GOT3 (cell line): Measurements from ENCODE around the gene PIK3AP1.
"Not testable (repeated sequence)": the region's sequence is repeated elsewhere in the genome, so short reads cannot be mapped to it uniquely, and the experiment has no call there.

Experiments
- DNase-seq: peaks from one replicate; lab custom pipeline; 2025; ENCODE audit warnings: mixed read lengths; lab: John Stamatoyannopoulos, UW

Gene PIK3AP1

DNA sequence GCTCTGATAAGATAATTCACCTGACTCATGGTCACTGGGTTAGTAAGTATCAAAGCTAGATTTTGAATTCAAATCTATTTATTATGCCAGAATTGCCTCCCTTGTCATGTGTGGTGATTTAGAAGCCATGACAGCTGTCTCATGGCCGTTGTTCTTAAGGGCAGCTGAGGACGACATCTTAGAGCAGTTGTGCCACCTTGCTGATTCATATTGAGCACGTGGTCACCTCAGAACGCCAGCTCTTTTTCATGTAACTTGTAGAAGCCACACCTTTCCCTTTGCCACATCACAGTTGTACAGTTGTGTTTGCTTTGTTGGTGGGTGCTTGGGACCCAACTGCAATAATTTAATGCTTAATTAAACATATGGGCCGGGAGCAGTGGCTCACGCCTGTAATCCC, 4.3 kb upstream of the PIK3AP1 start:
- DNase-seq: no peak

DNA sequence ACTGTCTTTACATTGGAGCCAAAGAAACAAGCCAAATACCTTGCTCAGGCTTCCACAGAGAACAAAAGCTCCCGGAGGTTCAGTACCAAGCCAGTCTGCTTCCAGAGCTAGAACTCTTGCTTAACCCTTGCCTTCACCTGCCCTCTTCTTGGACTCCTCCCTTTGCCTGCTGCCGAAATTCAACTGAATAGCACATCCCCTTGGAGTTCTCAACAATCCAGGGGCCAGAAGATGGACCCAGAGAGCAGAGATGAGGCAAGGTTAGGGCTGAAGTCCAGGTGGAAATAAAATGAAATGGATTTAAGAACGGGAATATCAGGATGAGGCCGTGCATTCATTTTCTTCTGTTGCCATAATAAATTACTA, 876 bp upstream of the PIK3AP1 start:
- DNase-seq: no peak

DNA sequence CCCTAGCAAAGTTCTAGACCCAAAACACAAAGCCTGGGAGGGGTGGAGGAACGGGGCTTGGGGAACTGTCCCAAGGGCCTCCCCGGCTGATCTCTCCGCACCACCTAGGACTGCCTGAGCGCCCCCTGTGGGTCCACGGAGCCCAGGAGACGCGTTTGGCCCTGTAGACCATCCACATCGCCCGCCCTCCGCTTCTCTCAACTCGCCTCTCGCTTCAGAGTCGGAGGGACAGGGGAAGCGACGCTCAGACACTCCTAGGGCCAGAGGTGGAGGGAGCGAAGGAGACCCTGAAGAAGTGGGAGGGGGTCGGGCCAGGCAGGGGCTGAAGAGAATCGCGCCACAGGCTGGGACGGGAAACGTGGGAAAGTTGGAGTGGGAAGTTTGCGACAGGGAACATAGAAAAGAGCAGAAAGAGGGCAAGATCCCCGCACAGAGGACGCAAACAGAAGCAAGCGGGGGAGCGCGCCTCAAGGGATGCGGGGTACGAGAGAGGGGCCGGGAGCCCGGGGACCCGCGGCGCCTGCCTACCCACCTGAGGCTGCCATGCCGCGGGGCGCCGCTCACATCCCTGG, 378 bp downstream of the PIK3AP1 start:
- no peak for DNase-seq

DNA sequence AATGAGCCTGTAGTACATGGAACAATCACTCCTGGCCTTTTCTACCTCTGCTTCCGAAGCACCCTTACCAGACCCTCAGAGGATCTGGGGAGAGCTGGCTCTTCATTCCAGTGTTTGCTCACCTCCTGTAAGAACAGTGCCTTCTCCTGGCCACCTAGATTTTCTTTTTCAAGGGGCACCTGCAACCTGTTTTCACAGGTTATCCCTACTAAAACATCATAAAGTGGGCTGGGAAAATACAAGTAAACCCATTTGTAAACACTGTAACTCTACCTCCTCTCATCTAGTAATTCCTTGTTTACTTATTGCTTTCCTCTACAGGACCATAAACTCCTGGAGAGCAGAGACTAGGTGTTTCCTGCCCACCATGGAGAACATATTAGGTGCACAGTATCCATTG, 1.1 kb downstream of the PIK3AP1 start:
- no peak for DNase-seq

DNA sequence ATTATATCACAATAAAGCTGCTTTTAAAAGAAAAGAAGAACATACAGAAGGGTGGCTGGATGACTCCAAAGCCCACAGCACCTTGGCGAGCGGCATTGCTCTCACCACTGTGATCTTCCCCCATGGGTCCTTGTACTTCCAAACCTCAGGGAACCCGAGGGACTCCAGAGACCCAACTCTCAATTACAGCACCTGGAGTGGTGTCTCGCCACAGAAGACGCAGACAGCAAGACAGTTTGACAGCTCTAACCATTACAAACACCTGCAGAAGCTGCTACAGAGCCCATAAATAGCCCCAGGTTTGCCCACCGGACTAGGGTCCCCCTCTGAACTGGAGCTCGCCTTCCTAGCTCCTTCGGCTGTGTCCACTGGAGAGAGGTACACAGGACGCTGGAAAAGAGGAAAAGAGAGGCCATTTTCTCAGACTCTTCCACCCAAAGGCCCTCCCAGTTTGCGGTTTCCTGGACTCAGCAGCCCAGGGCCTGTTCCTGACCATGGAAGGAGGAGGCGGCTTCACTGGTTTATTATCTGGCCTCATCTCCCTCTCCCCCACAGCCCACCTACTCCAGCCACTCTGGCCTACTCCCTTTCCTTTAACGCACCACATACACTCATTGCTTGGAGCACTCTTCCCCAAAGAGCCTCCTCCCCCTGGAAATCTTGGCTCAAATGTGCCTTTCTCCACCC, 1.9 kb downstream of the PIK3AP1 start:
- DNase-seq: no peak

DNA sequence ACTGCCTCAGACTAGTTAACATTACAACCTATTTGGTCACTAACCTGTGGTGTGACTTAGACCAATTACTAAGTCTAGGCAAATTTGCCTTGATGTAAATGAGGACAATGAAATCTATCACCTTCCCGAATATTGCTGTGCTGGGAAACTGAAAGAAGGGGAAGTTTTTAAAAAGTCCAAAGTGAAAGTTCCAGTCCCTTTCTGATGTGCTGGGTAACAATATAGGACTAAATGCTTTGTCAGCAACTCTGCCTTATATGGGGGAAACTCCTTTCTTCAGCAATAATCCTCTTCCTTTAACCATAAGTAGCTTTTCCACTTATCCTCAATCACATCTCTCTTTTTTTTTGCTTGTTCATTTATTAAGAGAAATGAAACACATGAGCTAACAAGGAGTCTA, 3.9 kb downstream of the PIK3AP1 start:
- no peak for DNase-seq

DNA sequence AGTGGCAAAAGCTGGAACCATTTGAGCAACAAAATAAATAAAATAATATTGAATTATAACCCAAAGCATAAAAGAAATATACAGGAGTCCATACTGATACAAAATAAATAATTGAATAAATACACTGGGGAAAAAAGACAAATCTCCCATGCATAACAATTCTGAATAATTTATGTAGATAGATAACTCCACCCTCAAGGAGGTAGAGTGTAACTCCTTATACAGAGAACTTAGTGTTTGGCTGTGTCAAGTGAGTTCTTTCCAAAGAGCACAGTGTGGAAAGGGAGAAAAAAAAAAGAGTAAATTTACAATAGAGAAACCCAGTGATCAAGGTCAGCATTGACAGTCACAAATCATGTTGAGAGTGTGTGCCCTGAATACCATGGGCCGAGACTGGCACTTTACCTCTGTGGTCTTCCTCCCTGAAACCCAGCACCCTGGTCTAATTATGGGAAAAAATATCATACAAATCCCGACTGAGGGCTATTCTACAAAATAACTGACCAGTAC, 5.5 kb downstream of the PIK3AP1 start:
- DNase-seq: no peak

DNA sequence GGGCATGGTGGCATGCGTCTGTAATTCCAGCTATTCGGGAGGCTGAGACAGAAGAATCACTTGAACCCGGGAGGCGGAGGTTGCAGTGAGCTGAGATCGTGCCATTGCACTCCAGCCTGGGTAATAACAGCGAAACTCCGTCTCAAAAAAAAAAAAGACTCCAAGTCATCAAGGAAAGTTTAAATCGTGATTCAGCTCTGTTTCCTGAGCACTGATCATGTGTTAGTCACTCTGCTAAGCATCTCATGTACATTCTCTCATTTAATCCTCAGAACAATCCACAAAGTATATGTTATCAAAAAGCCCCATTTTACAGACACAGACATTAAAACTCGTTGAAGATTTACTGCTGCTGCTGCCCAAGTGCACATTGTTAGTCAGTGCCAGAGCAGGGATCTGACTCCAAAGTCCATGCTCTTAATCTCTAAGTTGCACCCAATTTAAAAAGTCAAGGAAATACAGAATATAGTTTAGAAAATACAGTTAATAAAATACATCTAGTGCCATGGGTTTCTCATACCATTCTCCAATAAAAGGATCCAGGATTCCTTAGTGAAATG, 6.2 kb downstream of the PIK3AP1 start:
- DNase-seq: no peak

DNA sequence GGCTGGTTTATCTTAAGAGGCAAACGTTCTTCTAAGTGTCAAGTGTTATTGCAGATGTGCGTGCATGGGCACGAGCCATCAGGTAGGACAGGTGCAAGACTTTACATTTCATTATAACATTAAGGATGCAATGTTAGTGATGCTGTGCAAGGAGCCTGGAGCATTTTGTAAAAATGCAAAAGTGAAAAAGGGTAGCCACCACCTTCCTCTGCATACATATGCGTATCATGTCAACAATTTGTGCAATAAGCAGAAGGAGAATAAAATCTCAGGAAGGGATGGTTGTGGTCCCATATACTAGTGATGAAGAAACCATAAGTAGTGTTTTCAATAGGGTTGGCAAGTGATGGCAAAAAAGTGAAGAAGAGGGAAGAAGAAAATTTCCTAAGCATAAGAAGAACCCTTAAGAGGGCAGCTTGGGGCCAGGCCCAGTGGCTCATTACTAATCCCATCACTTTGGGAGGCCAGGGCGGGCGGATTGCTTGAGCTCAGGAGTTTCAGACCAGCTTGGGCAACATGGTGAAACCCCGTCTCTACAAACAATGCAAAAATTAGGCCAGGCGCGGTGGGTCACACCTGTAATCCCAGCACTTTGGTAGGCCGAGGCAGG, 7.5 kb downstream of the PIK3AP1 start:
- no peak for DNase-seq

DNA sequence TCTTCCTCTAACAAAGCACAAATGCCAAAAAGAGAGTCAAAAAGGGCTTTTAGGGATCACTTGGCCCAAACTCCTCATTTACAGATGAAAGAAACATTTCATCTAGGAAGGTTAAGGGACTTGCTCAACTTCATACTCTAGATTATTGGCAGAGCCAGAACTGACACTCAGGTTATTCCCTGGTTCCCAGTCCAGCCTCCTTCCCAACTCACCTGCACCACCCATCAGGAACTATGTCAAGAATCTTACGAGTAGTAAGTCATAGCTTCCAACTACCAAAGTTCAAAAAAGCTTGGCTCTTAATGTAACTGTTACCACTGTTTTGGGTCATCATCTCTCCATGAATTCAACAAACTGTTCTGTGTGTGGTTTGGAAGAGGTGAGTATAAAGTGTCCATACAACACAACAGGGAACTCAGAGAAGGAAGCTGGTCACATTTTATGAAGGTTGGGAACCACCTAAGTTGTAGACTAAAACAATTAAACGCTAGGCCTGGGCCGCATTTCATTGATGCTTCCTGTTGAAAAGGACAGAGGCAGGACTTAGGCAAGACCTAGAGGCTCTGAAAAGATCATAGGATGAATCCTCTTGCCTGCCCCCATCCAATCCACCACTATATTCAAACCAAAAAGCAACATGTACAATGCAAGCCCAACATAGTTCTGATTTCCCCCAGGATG, 9.1 kb downstream of the PIK3AP1 start:
- DNase-seq: no peak

DNA sequence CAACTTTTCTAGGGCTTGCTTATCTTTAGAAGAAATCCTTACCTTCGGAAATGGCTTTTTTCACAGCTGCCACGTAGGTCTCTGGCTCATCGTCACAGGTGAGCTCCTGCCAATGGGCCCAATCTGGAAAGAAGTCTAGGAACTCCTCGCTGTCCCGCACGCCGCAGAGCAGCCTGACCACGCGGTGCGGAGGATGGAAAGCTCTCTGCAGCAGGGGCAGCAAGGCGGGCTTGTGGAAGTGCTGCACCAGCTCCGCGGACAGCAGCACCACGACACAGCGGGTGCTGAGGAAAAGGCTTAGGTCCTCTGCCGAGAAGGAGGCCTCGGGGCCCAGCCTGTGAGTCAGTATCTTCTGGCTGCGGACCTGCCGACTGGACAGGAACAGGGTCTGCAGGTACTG, 10.8 kb downstream of the PIK3AP1 start:
- DNase-seq: no peak

DNA sequence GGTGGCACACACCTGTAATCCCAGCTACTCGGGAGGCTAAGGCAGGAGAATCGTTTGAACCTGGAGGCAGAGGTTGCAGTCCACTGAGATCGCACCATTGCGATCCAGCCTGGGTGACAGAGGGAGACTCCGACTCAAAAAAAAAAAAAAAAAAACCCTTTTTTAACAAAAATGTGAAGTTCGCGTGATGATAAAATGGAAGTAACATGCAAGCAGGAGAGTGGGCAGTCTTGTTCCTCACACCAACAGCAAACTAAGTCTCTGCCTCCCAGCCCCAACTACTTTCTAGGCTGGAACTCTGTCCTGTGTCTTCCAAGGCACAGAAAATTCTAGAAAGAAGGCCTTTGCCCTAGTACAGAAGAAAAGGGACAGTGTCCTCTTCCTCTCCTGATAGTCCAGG, 11.3 kb downstream of the PIK3AP1 start:
- no peak for DNase-seq

DNA sequence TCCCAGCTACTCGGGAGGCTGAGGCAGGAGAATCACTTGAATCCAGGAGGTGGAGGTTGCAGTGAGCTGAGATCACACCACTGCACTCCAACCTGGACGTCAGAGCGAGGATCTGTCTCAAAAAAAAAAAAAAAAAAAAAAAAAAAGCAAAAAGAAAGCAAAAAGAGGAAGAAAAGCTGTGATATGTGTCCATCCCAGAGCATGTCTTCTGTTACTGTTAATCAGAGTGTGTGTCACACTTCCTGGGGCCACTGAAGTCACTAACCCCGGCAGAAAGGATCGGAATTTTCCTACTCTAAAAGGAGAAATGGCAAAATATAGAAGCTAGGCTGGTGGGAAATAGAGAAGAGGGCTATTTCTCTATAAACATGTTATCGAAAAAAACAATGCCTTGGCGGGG, 11.9 kb downstream of the PIK3AP1 start:
- no peak for DNase-seq

DNA sequence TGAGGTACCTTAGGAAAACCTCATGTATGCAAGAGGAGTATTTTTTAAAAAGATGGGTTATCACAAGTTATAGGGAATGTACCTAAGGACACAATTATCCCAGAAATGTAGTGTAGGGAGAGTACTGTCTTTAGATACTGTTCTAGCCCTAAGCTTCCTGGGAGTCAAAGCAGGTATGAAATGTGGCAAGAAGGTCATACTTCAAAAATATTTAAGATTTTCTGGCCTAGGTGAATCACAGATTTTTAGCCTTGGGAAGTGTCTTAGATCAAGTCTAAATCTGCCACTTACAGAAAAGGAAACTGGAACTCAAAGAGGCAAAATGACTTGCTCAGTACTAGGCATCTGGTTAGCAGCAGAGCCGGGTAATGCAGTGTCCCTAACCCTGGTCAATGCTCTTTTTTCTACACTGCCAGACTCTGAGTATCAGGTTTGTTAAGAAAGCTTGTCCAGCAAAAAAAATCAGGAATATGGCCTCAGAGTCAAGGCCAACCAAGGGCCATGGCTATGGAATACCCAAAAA, 13.9 kb downstream of the PIK3AP1 start:
- DNase-seq: no peak

DNA sequence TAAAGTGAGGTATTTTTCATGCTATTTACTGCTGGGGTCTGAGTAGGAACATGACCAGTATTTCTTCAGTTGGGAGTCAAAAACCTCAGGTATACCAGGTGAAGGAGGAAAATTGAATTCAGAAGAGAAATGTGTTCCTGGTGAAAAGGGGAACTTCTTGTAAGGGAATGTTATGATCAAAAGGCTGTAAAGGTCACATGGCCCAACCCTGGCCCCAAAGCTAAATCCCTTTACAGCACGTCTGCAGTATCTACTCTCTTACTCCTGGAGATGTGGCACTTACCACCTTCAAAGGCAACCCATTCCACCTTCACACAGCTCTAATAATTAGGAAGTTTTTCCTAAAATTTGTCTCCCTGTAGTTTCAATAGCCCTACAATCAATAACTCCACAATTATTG, 15.2 kb downstream of the PIK3AP1 start:
- no peak for DNase-seq

DNA sequence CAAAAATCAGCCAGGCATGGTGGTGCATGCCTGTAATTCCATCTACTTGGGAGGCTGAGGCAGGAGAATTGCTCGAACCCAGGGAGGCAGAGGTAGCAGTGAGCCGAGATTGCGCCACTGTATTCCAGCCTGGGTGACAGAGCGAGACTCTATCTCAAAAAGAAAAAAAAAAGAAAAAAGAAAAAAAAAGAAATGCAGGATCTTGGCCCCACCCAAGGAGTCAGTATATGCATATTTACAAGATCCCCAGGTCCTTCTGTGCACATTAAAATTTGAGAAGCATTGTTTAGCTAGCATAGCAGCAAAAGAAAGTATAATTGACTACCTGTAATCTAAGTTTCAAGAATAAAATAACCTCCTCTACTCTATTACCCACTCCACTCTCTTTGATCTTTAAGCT, 15.8 kb downstream of the PIK3AP1 start:
- no peak for DNase-seq

DNA sequence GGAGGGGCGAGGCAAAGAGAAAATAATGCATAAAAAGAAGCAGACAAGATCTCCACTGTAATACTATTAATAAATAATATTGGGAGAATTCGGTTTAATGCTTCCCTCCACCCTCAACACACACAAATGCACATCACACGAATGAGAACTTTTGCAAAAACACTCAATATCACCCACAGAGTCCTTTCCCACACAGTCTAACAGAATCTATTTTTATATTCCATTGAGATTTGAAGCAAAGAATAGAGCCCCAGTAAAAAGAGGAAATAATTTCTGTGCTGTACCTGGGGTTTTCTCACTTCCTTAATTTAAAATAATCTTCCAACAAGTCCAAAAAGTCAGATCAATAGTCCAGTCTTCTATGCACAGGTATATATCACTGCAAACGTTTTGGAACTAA, 17.0 kb downstream of the PIK3AP1 start:
- DNase-seq: no peak

DNA sequence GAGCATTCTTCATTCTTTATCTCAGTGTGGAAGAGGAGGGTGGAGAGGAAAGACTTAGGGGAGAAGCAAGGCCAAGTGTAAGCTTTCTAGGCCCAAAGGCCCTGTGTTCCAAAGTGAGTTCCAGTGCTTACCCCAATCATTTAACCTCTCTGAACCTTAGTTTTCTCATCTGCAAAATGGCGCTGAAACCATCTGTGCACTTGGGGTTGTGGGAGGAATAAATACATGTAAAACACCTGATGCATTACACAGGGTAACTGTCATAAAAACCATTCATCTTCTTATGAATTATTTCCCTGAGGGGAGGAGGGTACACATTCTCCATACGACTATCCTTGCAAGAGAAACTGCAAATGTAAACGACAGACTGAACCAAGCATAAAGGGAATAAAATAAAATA, 19.0 kb downstream of the PIK3AP1 start:
- DNase-seq: no peak

DNA sequence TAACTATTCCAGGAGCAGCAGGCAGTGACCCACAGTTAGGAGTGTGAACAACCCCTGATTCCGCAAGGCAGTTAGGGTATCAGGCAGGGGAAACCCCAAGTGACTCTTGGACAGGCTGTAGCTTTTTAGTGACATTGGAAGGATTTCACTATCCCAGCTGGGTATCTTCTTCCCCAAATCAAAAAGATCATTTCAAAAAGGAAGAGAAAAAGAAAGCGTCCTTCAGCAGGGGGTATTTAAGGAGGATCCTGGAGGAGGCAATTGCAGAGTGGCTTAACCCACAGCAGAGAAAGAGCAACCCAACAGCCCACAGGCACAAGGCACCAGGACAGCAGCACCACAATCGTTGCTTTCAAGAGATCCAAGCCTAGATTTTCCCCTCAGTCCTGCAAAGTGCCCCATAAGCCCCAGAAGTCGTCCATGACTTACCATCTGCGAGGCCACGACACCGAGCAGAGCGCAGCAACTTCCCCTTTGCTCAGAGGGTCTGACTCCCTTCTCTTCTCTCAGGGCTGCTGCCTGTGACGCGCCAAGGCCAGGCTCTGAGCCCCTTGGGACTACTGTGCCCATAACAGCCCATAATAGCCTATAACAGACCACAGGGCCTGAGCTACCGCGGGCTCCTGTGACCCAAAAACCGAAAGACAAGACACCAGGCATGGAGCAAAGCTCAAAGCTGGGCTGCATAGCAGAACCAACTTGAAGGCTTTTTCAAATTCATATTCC, 19.8 kb downstream of the PIK3AP1 start:
- DNase-seq: no peak

DNA sequence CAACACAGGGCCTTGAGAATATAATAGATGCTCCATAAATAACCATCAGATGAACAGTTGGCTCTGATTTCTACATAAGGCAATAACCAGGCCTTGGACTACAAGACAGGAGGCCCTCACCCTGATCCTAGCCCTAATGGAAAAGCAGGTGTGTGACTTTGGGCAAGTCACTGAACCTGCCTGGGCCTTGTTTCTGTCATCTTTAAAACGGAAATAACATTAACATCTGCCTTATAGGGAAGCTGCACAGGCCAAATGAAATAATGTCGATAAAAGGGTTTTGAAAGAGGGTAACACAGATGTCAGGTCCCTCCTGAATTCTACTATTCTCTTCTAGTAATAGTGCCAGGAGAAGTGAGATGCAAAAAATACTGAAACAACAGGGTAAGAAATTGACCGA, 20.7 kb downstream of the PIK3AP1 start:
- no peak for DNase-seq

DNA sequence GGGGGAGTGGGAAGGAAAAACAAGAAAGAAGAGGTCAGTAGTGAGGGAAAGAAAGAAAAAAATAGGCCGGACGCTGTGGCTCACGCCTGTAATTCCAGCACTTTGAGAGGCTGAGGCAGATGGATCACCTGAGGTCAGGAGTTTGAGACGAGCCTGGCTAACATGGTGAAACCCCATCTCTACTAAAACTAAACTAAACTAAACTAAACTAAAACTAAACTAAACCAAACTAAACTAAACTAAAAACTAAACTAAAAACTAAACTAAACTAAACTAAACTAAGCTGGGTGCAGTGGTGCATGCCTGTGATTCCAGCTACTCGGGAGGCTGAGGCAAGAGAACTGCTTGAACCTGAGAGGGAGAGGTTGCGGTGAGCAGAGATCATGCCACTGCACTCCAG, 22.0 kb downstream of the PIK3AP1 start:
- not testable (repeated sequence) for DNase-seq

DNA sequence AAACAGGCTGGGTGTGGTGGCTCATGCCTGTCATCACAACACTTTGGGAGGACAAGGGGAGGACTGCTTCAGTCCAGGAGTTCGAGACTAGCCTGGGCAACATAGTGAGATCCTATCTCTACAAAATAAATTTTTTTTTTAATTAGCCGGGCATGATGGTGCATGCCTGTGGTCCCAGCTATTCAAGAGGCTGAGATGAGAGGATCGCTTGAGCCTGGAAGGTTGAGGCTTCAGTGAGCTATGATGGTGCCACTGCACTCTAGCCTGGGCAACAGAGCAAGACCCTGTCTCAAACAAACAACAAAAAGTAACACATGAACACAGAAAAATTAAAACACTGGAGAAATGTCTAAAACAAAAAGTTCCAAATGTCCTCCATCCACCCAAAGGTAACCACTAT, 22.9 kb downstream of the PIK3AP1 start:
- DNase-seq: no peak
